ENCODE measurements around the gene PTPRD.

The PTPRD gene

DNA sequence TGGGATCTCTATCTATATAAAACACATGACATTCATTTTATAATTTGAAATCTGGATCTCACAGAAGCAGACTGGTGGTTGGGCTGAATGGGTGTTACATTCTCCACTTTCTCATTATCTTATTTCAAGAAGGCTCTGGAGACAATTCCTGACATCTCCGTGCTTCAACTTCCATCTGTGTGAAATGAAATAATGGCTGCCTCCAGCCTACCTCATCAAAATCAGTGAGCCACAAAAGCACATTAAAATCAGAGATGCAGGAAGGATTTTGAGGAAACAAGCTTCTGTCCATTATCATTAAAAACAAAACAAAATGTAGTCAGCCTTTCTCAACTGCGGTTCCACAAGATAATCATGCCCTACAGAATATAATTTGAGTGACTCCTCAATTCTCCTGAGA is 1854.9 kb downstream of the PTPRD start:
- in situ Hi-C loops (cut with MboI; ENCODE audit: low sequenced_read_pairs) = no loop called here

DNA sequence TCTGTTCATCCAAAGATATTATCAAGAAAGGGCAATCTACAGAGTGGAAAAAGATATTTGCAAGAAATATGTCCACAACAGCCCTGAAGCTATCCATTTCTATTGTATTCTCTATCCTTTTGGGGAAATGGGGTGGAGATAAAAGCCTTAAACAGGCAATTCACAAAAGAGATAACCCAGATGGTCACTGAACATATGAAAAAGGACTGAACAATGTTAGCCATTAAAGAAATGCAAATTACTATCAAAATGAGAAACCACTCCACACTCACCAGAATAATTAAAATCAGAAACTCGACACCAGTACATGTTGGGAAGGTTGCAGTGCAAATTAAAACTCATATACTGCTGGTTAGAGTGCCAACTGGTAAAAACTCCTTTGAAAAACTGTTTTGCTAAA is 1858.1 kb downstream of the PTPRD start:
- in situ Hi-C loops (cut with MboI; ENCODE audit: low sequenced_read_pairs) = no loop called here

DNA sequence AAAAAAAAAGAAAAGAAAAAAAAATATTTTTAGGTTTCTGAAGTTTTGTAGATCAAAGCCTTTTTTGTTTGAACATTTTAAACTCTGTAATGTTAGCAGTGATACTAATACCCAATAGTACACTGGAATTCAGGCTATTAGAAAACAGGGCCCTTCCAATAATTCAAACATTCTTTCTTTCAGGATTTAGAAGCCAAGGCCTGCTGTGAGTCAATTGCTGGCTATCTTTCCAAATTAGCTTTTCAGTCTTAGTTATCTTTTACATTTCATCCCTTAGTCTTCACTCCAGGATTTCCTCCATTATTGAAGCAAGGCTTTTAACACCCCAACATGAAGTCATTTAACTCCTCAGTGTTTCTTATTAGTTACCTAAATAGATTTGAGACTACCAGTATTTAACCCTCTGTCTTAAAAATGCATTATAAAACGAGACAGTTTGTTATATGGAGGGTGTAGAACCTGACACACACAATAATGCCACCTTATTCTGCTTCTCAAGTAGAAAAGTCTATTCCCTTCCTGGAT is 1861.3 kb downstream of the PTPRD start:
- in situ Hi-C loops (cut with MboI; ENCODE audit: low sequenced_read_pairs) = no loop called here

DNA sequence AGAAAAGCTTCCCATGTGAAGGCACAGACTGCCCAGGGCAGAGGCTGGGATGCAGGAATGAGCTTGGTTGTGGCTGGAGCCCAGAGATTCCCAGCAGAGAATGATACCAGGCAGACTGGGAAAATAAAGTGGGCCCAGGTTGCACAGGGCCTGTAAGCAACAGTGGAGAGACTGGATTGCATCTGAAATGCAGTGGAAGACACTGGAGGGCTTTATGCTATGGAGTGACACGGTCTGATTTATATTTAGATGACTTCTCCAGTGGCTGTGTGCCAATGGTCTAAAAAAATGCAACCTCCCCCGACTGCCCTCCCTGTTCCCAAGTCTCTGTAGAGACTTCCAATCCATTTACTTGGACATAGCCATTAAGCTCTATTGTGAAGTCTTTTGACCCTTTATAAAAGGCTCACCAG is 1862.2 kb downstream of the PTPRD start:
- in situ Hi-C loops (cut with MboI; ENCODE audit: low sequenced_read_pairs) = no loop called here

DNA sequence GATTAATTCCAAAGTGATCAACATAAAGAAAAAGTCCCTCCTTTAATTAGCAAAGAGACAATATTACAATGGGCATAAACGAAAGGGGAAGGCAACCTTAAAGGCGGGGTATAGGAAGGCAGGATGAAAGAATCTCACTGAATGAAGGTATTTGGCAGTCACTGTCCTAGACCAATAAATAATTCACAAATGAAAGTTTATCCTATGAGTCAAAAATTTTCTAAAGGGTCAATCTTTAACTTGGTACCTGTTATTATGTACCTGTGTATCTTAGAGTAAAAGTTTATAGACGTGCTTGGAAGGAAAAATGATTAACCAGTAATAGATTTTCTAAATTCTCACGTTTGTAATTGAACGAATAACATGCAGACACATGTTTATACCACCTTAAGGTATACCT is 1867.5 kb downstream of the PTPRD start:
- in situ Hi-C loops (cut with MboI; ENCODE audit: low sequenced_read_pairs) = no loop called here

DNA sequence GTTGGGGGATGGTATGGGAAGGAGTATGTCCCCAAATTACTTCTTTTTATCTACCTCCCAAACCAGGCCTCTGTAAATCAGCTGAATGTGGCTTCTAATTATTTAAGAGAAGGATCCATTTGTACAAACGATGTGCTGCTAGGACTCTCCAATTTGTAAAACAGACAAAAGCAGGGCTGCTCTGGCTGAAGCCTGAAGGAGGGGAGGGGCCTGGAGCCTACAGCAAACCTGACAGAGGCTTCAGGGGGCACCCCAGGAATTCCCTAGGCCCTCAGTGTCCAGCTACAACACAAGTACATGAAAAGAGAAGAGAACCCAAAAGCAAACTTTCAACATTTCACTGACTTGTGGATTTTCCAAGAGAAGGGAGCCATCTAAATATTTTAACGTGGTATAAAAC is 1873.9 kb downstream of the PTPRD start:
- in situ Hi-C loops (cut with MboI; ENCODE audit: low sequenced_read_pairs) = no loop called here

DNA sequence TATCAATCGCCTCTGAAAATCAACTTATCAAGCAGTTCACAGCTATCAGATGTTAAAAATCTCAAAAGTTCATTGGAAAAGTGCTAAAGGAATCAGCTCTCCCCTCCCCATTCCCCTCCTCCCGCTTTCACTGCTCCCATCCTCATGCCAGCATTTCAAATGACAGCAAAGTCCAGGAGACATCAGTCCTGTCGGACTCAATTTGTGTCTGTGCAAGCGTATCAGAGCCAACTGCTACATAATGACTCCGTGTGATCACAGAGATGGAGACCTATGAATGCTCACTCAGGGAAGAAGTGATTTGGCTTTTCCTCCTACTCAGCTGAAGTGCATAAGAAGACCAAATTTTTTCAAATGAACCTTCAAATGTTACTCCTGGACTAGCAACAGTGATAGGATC is 1876.0 kb downstream of the PTPRD start:
- in situ Hi-C loops (cut with MboI; ENCODE audit: low sequenced_read_pairs) = no loop called here

DNA sequence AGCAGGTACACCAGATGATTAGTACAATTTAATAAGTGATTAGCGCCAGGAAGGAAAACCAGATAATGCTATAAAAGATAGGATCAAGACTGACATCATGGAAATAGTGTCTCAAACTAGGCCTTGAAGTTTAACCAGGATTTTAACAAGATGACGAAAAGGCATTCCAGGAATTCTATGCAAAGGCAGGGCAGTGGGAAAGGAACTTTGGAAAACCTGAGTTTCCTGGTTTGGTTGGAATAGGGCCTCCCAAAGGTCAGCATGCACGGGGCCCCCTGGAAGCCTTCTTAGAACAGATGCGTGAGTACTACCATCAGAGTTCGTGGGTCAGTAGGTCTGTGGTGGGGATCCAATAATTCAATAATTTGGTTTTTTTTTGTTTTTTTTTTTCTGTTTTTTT is 1878.0 kb downstream of the PTPRD start:
- in situ Hi-C loops (cut with MboI; ENCODE audit: low sequenced_read_pairs) = no loop called here

DNA sequence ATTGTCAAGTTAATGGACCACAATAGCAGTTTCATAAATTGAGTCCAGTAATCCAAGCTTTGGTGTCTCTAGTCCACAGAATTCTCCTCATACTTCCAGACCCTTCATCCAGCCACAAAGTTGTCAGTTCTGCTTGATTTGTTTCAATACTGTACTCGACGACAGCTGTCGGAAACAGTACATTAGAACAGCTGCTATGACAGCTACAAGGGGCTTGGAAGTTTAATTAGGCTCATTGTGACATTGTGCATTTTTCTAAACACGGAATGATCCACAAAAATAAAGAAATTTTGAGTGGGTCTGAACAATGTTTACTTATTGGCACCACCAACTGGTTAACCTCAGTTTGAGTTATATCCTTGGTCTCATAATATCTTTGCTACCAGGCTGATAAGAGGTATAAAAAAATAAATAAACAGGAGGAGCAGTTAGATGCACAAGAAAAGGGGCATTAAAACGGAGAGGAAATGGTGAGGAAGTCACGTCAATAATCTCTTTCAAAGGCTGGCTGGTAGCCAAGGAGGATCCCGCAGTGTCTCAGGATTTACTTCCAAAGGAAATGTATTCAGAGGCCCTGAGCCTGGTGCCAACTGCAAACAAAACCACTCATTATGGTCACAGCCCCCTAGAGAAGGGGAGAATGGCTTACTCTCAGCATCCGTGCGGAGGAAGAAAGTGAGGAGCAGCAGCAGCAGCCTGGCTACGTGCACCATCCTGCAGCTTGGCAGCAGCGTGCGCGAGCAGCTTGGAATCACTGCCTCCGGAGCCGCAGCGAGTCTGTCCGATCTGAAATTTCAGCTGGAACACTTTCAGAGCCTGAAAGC is 1879.5 kb downstream of the PTPRD start:
- in situ Hi-C loops (cut with MboI; ENCODE audit: low sequenced_read_pairs) = no loop called here

DNA sequence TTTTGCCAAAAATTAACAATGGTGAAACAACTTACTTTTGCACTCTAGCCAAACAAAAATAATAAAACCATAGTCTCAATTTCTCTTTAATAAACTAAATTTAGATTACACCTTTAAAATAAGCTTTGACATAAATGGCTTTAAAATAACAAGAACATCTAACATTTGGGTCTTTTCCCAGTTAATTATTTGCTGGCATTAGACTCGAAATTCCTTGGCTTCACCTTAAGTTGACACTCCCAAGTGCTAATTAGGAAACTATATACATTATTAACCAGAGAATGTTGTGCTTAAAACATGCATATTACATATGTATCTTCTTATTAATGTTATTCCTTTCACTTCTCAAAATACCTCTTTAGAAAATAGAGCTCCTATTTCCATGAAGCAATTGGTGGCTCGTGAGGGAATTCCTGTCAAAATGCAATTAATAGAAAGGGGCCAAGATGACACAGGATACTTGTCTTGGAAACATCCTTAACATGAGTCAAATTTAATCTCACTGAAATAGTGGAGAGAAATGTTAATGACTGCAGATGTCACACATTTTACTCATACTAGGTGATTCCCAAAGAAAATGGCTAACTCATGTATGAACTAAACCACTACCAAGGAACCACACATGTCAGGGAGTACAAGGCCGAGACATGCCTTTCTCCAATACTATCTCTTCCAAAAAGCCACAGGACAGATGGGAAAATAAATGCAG is 1880.3 kb downstream of the PTPRD start:
- in situ Hi-C loops (cut with MboI; ENCODE audit: low sequenced_read_pairs) = no loop called here

DNA sequence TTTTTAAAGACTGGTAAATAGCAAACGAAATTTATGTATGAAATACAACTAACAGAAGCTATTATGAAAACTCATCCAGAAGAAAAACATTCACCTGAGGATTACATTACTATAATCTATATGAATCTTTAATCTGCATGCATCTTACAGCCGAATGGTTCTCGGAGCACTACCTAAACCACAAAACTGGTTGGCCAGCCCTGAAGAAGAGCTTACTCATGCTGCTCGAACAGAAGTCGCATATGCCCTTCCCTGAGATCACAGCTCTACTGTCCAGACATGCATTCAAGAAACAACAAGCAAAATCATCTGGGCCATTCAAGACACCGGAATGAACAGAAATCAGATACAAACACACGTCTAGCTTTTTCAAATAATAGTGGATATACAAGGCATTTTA is 1882.2 kb downstream of the PTPRD start:
- in situ Hi-C loops (cut with MboI; ENCODE audit: low sequenced_read_pairs) = no loop called here

DNA sequence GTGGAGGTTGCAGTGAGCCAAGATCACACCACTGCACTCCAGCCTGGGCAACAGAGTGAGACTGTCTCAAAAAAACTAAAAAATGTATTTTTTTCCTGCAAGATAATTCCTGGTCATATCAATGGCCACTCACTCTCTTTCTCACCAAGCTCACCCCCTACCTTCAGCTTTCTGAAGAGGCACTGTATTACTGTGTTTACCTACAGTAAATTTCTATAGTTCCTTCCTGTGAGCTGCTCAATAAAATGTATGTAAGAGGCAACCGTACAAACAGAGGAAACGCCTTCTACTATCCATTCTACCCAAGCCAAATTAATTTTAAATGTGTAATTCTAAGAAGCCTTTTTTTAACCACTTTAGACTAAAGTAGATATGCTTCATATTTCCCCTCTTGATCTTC is 1883.9 kb downstream of the PTPRD start:
- in situ Hi-C loops (cut with MboI; ENCODE audit: low sequenced_read_pairs) = no loop called here

DNA sequence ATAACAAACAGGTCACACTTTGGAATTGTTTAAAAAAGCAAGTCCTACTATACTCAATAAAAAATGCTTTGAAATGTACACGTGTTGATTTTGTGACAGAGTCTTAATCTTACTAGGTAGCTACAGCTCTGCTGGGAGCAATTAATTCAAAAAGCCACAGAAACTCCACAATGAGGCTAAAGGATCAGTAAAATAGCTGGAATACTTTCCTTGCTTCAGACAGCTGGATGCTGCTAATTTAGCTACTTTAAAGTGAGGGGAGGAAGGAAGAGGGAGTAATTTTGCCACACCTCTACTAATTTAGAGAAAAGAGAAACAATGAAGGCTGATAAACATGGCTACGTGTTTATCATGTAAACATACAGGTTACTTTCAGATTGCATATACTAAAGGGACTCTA is 1885.6 kb downstream of the PTPRD start:
- in situ Hi-C loops (cut with MboI; ENCODE audit: low sequenced_read_pairs) = no loop called here

DNA sequence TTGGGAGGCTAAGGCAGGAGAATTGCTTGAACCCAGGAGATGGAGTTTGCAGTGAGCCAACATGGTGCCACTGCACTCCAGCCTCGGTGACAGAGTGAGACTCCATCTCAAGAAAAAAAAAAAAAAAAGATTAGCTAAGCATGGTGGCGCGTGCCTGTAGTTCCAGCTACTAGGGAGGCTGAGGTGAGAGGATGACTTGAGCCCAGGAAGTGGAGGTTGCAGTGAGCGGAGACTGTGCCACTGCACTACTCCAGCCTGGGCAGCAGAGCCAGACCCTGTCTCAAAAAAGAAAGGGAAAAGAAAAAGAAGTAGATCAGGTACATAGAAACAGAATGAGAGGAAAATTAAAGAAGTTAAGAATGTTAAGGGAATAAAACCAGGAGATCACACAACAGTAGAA is 1886.1 kb downstream of the PTPRD start:
- in situ Hi-C loops (cut with MboI; ENCODE audit: low sequenced_read_pairs) = no loop called here

DNA sequence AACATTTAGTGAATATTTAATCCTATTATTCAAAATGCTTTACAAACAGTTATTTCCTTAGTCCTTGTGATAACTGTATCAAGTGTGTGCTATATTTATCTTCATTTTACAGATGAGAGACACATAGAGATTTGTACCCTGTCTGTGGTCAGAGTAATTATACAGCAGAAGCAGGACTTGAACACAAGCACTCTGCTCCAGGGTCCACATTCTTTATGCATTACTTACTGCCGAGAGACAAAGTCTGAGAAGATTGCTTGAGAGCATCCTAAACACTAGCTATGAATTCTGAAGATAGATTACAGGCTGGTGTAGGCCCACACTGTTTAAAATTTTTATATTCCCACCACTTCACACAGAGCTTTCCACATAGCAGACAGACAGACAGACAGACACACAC is 1887.2 kb downstream of the PTPRD start:
- in situ Hi-C loops (cut with MboI; ENCODE audit: low sequenced_read_pairs) = no loop called here

DNA sequence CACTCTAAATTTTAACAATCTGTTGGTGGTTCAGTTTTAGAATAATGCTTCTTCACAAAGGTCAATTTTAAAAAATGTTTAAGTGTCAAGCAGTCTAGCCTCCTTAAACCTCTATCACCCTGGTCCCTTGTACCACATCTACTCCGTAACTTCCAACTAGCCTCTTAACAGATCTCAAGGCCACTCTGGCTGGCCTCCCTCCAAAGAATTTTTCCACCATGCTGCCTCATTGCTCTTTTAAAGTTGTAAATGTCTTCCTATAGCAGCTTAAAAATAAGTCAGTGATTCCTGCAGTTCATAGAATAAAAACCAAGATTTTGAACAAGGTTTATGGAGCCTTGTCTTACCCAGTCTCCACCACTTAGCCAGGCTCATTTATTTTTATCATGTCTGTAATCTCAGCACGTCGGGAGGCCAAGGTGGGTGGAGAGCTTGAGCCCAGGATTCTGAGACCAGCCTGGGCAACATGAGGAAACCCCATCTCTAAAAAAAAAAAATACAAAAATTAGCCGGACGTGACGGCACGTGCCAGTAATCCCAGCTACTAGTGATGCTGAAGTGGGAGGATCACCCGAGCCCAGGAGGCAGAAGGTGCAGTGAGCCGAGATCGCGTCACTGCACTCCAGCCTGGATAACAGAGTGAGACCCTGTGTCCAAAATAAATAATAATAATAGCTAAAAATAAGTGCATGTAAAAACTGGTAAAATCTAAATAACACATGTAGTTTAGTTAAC is 1888.4 kb downstream of the PTPRD start:
- in situ Hi-C loops (cut with MboI; ENCODE audit: low sequenced_read_pairs) = no loop called here

DNA sequence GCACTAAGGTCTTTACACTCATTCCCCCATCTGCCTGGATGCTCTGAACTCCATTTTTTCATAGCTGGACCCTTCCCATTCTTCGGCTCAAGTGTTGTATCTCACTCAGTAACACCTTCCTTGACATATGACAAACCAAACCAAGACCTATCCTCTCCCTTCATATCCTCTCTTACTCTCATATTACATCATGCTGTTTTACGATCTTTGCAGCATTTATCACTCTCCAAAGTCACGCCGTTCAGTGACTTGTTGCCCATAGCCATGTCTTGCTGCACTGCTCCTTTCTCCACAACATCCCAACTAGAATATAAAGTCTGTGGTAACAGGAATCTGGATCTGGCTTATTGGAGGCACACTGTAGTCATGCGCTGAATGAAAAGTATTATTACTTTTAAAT is 1889.6 kb downstream of the PTPRD start:
- in situ Hi-C loops (cut with MboI; ENCODE audit: low sequenced_read_pairs) = no loop called here

DNA sequence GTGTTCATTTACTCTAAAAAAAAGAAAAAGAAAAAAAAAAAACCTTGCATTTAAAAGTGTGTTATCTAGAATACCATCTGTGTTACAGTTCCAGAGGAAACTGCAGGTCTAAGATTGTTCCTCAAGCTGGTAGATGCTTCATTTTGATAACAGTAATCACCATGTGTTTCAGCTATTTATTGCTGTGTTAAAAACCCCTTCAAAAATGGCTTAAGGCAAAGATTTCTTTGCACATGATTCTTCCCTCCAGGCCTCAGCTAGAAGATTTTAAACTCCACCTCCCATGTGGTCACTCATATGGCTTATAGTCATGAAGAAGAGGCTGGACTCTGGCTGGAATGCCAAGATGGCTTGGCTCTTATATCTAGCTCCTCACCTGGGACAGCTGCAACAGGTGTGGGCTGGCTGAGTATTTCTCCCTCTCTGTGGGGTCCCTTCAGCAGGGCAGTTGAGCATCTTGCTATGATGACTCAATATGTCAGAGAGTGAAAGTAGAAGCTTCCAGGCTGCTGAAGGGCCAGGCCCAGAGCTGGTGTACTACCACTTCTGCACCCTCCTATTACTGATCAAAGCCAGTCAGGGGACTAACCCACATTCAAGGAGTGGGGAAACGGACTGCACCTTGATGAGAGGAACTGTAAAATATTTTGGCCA is 1892.8 kb downstream of the PTPRD start:
- in situ Hi-C loops (cut with MboI; ENCODE audit: low sequenced_read_pairs) = no loop called here

DNA sequence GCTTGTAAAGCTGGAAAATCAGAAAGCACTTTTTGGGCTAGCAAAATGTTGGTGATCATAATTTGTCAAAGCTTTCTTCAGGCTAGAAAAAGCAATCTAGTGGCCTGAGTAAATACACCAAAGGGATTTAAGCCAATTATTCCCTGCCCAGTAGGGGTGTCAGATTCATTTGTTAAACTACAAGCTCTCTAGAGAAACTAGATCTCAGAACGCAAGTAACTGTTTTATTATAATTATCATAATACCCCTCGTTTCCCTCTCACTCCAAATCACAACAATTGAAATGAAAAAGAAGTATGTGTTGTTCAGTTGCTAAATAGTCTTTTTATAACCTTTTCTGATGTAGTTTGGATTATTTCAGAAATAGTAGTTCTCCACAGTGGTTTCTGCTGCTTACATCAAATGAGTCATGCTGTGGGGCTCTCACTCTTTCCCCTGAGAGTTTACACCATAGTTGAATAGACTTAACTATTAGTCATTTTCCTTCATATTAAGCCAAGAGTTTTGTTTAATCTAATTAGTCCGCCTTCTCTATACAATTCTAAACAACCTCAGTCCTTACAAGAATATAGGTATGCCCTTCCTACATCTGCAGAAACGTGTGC is 1894.6 kb downstream of the PTPRD start:
- in situ Hi-C loops (cut with MboI; ENCODE audit: low sequenced_read_pairs) = no loop called here

DNA sequence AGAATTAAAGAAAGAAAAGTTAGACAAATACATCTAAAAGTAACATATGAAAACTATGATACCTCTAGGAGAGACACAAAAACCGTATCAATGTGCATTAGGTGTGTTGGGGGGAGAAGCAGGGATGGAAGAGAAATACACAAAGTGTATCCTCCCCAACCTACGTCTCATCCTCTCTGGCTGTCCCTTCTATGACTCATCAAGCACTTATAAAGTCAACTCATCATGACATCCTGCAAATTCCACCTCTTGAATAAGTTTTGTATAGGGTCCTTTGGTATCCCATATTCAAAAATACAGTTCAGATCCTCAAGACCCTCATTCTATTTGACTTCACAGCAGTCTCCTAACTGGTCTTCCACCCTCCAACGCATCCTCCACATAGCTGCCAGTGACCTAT is 1895.7 kb downstream of the PTPRD start:
- in situ Hi-C loops (cut with MboI; ENCODE audit: low sequenced_read_pairs) = no loop called here

DNA sequence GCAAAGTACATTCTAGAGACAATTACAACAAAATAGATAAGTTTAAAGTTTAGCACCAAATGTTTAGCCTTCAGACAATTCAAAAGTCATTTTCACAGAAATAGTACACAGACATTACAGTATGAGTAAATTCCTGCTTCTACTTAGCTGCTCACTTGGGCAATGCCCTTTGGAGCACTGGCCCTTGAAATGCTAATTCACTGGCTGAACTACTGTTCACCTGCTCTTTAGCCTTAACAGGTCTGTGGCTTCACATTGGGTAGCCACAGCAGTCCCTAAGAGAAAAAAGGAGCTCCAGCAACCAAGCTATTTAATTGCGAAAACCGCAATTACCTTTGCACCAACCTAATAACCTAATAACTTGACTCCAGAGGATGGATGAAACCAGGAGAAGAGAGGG is 1897.0 kb downstream of the PTPRD start:
- in situ Hi-C loops (cut with MboI; ENCODE audit: low sequenced_read_pairs) = no loop called here
